Measurements from ENCODE around the gene ANO2. TPM values are rescaled to one million over a fixed set of nuclear protein-coding genes. Genes with fewer than 3 reads are reported as not detected.
"Not testable (repeated sequence)": the region's sequence is repeated elsewhere in the genome, so short reads cannot be mapped to it uniquely, and the experiment has no call there.

Gene ANO2
- total RNA-seq, 1 donor from 2014 or later: 1.9 TPM

- Mint-ChIP-seq H3K27me3 (ENCODE audit: low read depth) (peaks cover 13% of the 10 kb centered on the region), H3K4me3 (no peak overlapping the region), H3K27ac (ENCODE audit: unreplicated experiment) (no peak overlapping the region), H3K4me1 (no peaks in the 10 kb centered on the region), H3K36me3 (ENCODE audit: low read depth) (peaks cover 4% of the 10 kb centered on the region), H3K9me3 (peaks cover 18% of the 10 kb centered on the region)
- no peak for TF ChIP-seq CTCF (conservative IDR thresholded peaks at IDR 0.05)
- DNase-seq (ENCODE audit: low read depth, low spot score): no peak
Measured at GRCh38 chr12:5549011-5549410, 396.0 kb downstream of the ANO2 start.

GRCh38 chr12:5548152-5548943, 396.7 kb downstream of the ANO2 start:
- Mint-ChIP-seq H3K27ac (ENCODE audit: unreplicated experiment) (no peak overlapping the region), H3K4me1 (no peaks in the 10 kb centered on the region), H3K9me3 (peaks cover 18% of the 10 kb centered on the region), H3K27me3 (ENCODE audit: low read depth) (peaks cover 13% of the 10 kb centered on the region), H3K4me3 (no peak overlapping the region), H3K36me3 (ENCODE audit: low read depth) (peaks cover 4% of the 10 kb centered on the region)
- no peak for TF ChIP-seq CTCF (conservative IDR thresholded peaks at IDR 0.05)
- DNase-seq (ENCODE audit: low read depth, low spot score): no peak

GRCh38 chr12:5546616-5547015, 398.4 kb downstream of the ANO2 start:
- no peak for TF ChIP-seq CTCF (conservative IDR thresholded peaks at IDR 0.05)
- H3K27me3 Mint-ChIP-seq (ENCODE audit: low read depth): peaks cover 10% of the 10 kb centered on the region
- no peak overlapping the region for H3K4me3 Mint-ChIP-seq
- H3K27ac Mint-ChIP-seq (ENCODE audit: unreplicated experiment): peak overlapping the region; percentile 27
- no peaks in the 10 kb centered on the region for H3K4me1 Mint-ChIP-seq
- H3K9me3 Mint-ChIP-seq: peaks cover 18% of the 10 kb centered on the region
- no peak for DNase-seq (ENCODE audit: low read depth, low spot score)
- peaks cover 4% of the 10 kb centered on the region for H3K36me3 Mint-ChIP-seq (ENCODE audit: low read depth)

DNA sequence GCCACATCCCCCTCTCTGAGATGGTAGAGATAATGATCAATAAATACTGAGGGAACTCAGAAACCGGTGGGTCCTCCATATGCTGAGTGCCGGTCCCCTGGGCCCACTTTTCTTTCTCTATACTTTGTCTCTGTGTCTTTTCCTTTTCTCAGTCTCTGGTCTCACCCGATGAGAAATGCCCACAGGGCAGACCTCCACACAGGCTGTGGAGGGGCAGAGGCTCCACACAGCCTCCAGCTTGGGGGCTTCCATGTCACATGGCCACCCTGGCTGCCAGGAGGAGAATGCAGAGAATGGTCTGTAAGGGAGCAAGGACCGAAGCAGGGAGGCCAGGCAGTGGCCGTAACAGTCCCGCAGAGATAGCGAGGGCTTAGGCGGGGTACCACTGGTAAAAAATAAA, 407.3 kb downstream of the ANO2 start:
- Mint-ChIP-seq H3K36me3 (ENCODE audit: low read depth) (peaks cover 2% of the 10 kb centered on the region), H3K27ac (ENCODE audit: unreplicated experiment) (no peak overlapping the region), H3K4me1 (no peaks in the 10 kb centered on the region), H3K4me3 (no peak overlapping the region), H3K27me3 (ENCODE audit: low read depth) (peaks cover 11% of the 10 kb centered on the region), H3K9me3 (peaks cover 10% of the 10 kb centered on the region)
- no peak for DNase-seq (ENCODE audit: low read depth, low spot score)
- TF ChIP-seq CTCF (conservative IDR thresholded peaks at IDR 0.05): no peak

- H3K27ac Mint-ChIP-seq (ENCODE audit: unreplicated experiment); H3K4me1 Mint-ChIP-seq; DNase-seq (ENCODE audit: low read depth, low spot score): not testable (repeated sequence)
Measured at GRCh38 chr12:5537026-5537615, 407.9 kb downstream of the ANO2 start.

DNA sequence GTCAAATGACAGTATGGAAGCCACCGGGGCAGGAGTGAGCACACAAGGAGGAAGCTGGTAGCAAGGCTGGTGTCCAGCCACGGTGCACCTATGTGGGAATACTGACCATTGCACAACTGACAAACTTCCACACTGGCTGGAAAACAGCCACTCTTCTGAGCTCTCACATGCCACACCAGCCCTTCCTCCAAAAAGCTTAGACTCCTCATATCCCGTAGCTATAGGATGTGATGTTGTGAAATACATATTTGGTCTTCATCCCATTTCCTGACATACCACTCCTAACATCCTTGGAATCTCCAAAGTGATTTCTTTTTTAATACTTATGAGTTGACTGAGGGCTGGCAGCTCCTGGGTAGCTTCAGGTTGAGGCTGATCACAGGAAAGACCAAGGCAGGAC, 409.5 kb downstream of the ANO2 start:
- no peaks in the 10 kb centered on the region for H3K4me1 Mint-ChIP-seq
- peaks cover 9% of the 10 kb centered on the region for H3K27me3 Mint-ChIP-seq (ENCODE audit: low read depth)
- H3K36me3 Mint-ChIP-seq (ENCODE audit: low read depth): no peaks in the 10 kb centered on the region
- no peak overlapping the region for H3K4me3 Mint-ChIP-seq
- TF ChIP-seq CTCF (conservative IDR thresholded peaks at IDR 0.05): no peak
- H3K9me3 Mint-ChIP-seq: peaks cover 5% of the 10 kb centered on the region
- no peak overlapping the region for H3K27ac Mint-ChIP-seq (ENCODE audit: unreplicated experiment)
- no peak for DNase-seq (ENCODE audit: low read depth, low spot score)

More at GRCh38 chr12:5537026-5537615, 407.9 kb downstream of the ANO2 start:
- H3K4me3 Mint-ChIP-seq; H3K36me3 Mint-ChIP-seq (ENCODE audit: low read depth): not testable (repeated sequence)
- peaks cover 13% of the 10 kb centered on the region for H3K27me3 Mint-ChIP-seq (ENCODE audit: low read depth)
- peaks cover 10% of the 10 kb centered on the region for H3K9me3 Mint-ChIP-seq

Measured in neural crest cell (in vitro differentiated cells).